ENCODE data around the gene LAMA2.

LAMA2 gene

GRCh38 chr6:129552413-129552812, 669.5 kb downstream of the LAMA2 start:
- no peak for DNase-seq

- no peak for DNase-seq
Observed at GRCh38 chr6:129555206-129555832, 672.4 kb downstream of the LAMA2 start.

GRCh38 chr6:129558248-129558647, 675.3 kb downstream of the LAMA2 start:
- no peak for DNase-seq

GRCh38 chr6:129565366-129565765, 682.4 kb downstream of the LAMA2 start:
- no peak for DNase-seq

- DNase-seq: no peak
Observed at GRCh38 chr6:129565811-129566210, 682.9 kb downstream of the LAMA2 start.

Data from activated CD4-positive, alpha-beta T cell treated with anti-CD3 and anti-CD28 coated beads for 48 hours (primary cell).